SK-N-SH (cell line): ENCODE data around the gene SLC7A7.
"Not testable (repeated sequence)": the region's sequence is repeated elsewhere in the genome, so short reads cannot be mapped to it uniquely, and the experiment has no call there.

Source experiments
- CTCF ChIP-seq: fragments of 200-600 bp; sonication (generic); IDR thresholded peaks from 2 replicates; pipeline ENCODE4 v1.6.1; 2017; ENCODE audit warnings: antibody characterized with exemption, mild to moderate bottlenecking, moderate library complexity
- EP300 ChIP-seq, 2 experiments: IDR thresholded peaks; 2 replicates each; pipeline versions ENCODE4 v1.4.0 to v1.6.1; 2012; ENCODE audit warnings: borderline replicate concordance in 1 of 2, low read depth in 1 of 2, low read length in 1 of 2
- FOXJ3 ChIP-seq: sonication (generic); formaldehyde crosslinking; IDR thresholded peaks from 2 replicates; pipeline ENCODE4 v1.5.1; 2020; ENCODE audit warnings: mild to moderate bottlenecking, missing genetic modification reagents
- GATA2 ChIP-seq: sonication (generic); formaldehyde crosslinking; IDR thresholded peaks from 2 replicates; pipeline ENCODE4 v1.5.0; 2020; ENCODE audit warnings: mild to moderate bottlenecking, missing genetic modification reagents
- JUND ChIP-seq: IDR thresholded peaks from 2 replicates; pipeline ENCODE4 v1.4.0; 2012
- MAX ChIP-seq: IDR thresholded peaks from 2 replicates; pipeline ENCODE4 v1.4.0; 2012; ENCODE audit warnings: low read depth
- MXI1 ChIP-seq: IDR thresholded peaks from 2 replicates; pipeline ENCODE4 v1.6.1; 2012; ENCODE audit warnings: mild to moderate bottlenecking, low read depth, low read length, improper control_type of control experiment
- RAD21 ChIP-seq: IDR thresholded peaks from 2 replicates; pipeline ENCODE4 v1.6.1; 2012; ENCODE audit warnings: mild to moderate bottlenecking, low read length
- REST ChIP-seq: IDR thresholded peaks from 2 replicates; pipeline ENCODE4 v1.6.1; 2012; ENCODE audit warnings: mild to moderate bottlenecking, low read depth, low read length, moderate library complexity
- TAF1 ChIP-seq: IDR thresholded peaks from 2 replicates; pipeline ENCODE4 v1.6.1; 2012; ENCODE audit warnings: low read depth, mild to moderate bottlenecking, low read length, moderate library complexity, borderline replicate concordance
- TEAD4 ChIP-seq: IDR thresholded peaks from 2 replicates; pipeline ENCODE4 v1.4.0; 2012; ENCODE audit warnings: mild to moderate bottlenecking, borderline replicate concordance; ENCODE audit not compliant: insufficient read depth

GRCh38 chr14:22757972-22758650 is 57.1 kb downstream of the SLC7A7 start:
- TF ChIP-seq CTCF; TEAD4; JUND; MAX; FOXJ3 (CRISPR knock-in tag); RAD21; TAF1; REST; EP300 (IDR thresholded peaks at IDR 0.05; ENCODE audit: borderline replicate concordance in 1 of 2, low read depth in 1 of 2, low read length in 1 of 2); MXI1; GATA2: not testable (repeated sequence)
